RWPE2 (cell line): Measurements from ENCODE around the gene SLC9C1.

ENCODE experiments used
- ATAC-seq: fragments of 200-7000 bp; cut with Tn5 transposase; 3 replicates; pipeline ENCODE4 v1.9.1; 2021; ENCODE audit warnings: low read depth
- DNase-seq: peaks from one replicate; pipeline ENCODE4 v3.0.0-alpha.2; 2020; ENCODE audit warnings: low spot score
- H3K27ac ChIP-seq: fragments of 450-650 bp; 2 replicates; pipeline ENCODE4 v1.5.1; 2017; ENCODE audit warnings: mild to moderate bottlenecking; ENCODE audit not compliant: poor library complexity, severe bottlenecking
- H3K27me3 ChIP-seq: fragments of 250-450 bp; sonication (Bioruptor Pico); 2 replicates; pipeline ENCODE4 v1.5.1; 2021; ENCODE audit warnings: mild to moderate bottlenecking, moderate library complexity; ENCODE audit not compliant: insufficient read depth, poor library complexity, severe bottlenecking
- H3K36me3 ChIP-seq: fragments of 250-450 bp; sonication (Bioruptor Pico); 2 replicates; pipeline ENCODE4 v1.5.1; 2020; ENCODE audit warnings: low read depth, mild to moderate bottlenecking, moderate library complexity
- H3K4me1 ChIP-seq: fragments of 250-450 bp; sonication (Bioruptor Pico); 2 replicates; pipeline ENCODE4 v1.5.1; 2021; ENCODE audit warnings: mild to moderate bottlenecking, moderate library complexity; ENCODE audit not compliant: insufficient read depth, poor library complexity, severe bottlenecking
- H3K4me3 ChIP-seq: fragments of 250-450 bp; sonication (Bioruptor Pico); 2 replicates; pipeline ENCODE4 v1.5.1; 2021; ENCODE audit warnings: mild to moderate bottlenecking, moderate library complexity; ENCODE audit not compliant: severe bottlenecking
- H3K9me3 ChIP-seq: fragments of 250-450 bp; sonication (Bioruptor Pico); 2 replicates; pipeline ENCODE4 v1.5.1; 2021; ENCODE audit warnings: mild to moderate bottlenecking, moderate library complexity; ENCODE audit not compliant: severe bottlenecking
- TF ChIP-seq, protein P1 (sequence below): fragments of 450-650 bp; IDR thresholded peaks from one replicate; pipeline ENCODE4 v1.5.1; 2017; ENCODE audit warnings: mild to moderate bottlenecking, moderate library complexity; ENCODE audit not compliant: poor library complexity, severe bottlenecking

Gene SLC9C1

DNA sequence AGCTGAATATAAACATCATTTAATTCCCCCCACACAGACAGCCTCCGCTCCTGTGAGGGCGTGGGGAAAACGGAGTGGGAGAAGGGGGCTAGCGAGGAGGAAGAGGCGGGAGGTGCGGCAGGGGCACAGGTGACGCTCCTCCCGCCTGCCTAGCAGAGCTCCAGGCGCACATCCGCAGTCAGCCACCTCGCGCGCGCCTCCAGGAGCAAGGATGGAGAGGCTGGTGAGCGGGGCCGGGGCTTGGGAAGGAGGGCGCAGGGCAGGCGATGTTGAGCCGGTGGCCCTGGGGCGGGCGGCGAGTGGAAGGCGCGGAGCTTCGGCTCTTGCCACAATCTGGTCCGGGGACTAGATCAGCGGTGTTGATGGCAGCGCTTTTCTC lies 39.0 kb upstream of the SLC9C1 start, which contains the start of gene CD200:
TSS of gene CD200 (plus strand) at position 155 of the 379 bp plus-strand sequence. CDS start at position 212, 57 bp downstream.
- H3K9me3 ChIP-seq: no peaks in the 10 kb centered on the region
- no peak within 1 kb of the TSS for H3K27ac ChIP-seq
- DNase-seq: peak; percentile 65
- no peaks in the 10 kb centered on the region for H3K27me3 ChIP-seq
- no peaks in the 10 kb centered on the region for H3K36me3 ChIP-seq
- no peaks in the 10 kb centered on the region for H3K4me1 ChIP-seq
- TF ChIP-seq, protein P1, sequence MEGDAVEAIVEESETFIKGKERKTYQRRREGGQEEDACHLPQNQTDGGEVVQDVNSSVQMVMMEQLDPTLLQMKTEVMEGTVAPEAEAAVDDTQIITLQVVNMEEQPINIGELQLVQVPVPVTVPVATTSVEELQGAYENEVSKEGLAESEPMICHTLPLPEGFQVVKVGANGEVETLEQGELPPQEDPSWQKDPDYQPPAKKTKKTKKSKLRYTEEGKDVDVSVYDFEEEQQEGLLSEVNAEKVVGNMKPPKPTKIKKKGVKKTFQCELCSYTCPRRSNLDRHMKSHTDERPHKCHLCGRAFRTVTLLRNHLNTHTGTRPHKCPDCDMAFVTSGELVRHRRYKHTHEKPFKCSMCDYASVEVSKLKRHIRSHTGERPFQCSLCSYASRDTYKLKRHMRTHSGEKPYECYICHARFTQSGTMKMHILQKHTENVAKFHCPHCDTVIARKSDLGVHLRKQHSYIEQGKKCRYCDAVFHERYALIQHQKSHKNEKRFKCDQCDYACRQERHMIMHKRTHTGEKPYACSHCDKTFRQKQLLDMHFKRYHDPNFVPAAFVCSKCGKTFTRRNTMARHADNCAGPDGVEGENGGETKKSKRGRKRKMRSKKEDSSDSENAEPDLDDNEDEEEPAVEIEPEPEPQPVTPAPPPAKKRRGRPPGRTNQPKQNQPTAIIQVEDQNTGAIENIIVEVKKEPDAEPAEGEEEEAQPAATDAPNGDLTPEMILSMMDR: no peak
- H3K4me3 ChIP-seq: peak within 1 kb of the TSS; percentile 31
- ATAC-seq: peak; percentile 92

DNA sequence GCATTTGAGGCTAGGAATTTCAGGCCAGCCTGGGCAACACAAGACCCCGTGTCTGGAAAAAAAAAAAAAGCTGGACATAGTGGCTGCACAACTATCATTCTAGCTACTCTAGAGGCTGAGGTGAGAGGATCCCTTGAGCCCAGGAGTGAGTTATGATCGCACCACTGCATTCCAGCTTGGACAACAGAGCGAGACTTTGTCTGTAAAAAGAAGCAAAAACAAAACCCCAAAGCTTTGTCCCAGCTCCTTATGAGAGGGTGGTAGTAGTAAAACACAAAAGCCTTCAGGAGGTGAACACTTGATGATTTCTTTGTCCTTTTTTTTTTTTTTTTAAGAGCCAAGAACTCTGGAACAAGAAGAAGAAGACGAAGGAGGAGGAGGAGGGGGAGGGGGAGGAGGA lies 37.8 kb upstream of the SLC9C1 start:
- ATAC-seq: no peak
- H3K27me3 ChIP-seq: no peaks in the 10 kb centered on the region
- H3K27ac ChIP-seq: no peak overlapping the region
- no peaks in the 10 kb centered on the region for H3K36me3 ChIP-seq
- TF ChIP-seq, protein P1: no peak
- H3K4me1 ChIP-seq: no peaks in the 10 kb centered on the region
- no peak overlapping the region for H3K4me3 ChIP-seq
- DNase-seq: no peak
- no peaks in the 10 kb centered on the region for H3K9me3 ChIP-seq

DNA sequence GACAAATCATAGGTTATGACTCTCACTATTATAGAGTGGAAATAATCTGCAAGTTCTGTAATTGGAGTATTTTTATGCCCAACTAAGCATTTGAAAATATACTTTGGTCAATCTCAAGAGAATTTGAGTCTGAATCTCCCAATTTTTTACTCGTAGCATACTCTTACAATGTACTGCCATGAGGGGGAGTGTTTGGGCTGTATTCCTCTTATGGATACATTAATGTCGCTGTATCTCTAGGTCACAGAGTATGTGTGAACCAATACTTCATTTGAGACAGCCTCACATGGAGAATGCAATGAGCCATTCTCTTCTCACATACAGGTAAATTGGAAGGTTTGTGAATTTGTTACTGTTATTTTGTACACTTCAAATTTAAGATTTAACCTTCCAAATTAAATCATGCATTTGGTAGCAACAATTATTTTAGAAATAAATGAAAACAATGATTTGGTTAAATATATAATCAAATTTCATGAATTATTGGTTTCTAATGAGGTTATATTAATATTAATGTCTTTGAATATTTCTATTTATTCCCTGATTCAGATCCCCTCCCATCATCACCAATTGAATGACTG lies 33.4 kb upstream of the SLC9C1 start:
- Histone ChIP-seq H3K27me3 (no peaks in the 10 kb centered on the region), H3K4me3 (no peak overlapping the region), H3K36me3 (no peaks in the 10 kb centered on the region), H3K27ac (no peak overlapping the region), H3K9me3 (no peaks in the 10 kb centered on the region), H3K4me1 (no peaks in the 10 kb centered on the region)
- ATAC-seq: peak; percentile 97
- DNase-seq: no peak
- TF ChIP-seq, protein P1: peak; percentile 84

DNA sequence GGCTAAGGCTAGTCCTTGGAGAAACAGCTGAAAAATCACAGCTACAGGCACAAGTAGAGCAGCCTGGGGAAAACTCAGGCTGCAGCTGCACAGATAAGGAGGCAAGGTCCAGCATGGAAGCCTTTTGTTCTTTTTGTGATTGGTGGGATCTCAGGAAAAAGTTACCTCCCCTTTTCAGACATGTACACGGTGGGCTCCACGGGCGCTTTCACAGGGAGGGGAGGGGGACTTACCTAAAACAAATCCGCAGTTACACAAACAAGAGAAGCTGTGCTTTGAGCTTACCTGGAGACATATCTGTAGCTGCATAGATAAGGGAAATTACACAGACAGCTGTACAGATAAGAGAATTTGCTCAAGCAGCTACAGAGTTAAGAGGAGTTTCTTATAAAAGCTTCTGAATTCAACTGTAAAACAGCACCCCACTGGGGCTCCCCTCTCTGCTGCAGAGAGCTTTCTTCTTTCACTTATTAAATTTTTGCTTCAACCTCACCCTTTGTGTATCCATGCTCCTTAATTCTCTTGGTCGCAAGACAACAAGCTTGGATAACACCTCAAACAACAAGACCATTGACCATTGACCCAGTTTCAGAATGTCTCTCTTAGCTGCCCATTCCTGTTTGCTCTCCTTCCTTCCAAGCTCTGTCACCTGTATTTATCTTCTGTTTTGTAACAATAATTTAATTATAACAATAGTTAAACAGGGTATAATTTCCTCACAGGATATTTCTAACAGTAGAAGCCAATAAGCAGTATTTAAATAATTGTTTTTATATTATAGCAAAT lies 28.0 kb upstream of the SLC9C1 start:
- Histone ChIP-seq H3K36me3 (no peaks in the 10 kb centered on the region), H3K4me3 (no peak overlapping the region), H3K4me1 (peaks cover 18% of the 10 kb centered on the region), H3K27me3 (no peaks in the 10 kb centered on the region), H3K27ac (no peak overlapping the region), H3K9me3 (no peaks in the 10 kb centered on the region)
- TF ChIP-seq, protein P1: no peak
- no peak for ATAC-seq
- DNase-seq: no peak

DNA sequence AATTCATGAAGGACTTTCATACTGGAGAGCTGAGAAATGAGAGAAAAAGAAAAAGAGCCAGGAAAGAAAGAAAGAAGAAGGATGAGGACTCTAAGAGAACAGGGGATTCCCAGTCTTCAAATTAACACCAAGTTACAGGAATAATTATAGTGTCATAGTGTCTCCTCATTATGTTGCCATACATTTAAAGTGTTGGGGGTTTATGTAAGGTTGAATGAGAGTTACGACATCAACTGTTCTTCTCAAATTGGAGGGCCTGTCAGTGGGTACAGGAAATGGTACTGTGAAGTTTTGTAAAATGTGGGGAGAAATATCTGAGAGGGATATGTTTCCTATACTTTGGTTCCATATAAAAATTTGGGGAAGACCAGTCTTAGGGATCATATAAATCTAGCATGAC lies 26.7 kb upstream of the SLC9C1 start:
- Histone ChIP-seq H3K4me1 (peaks cover 23% of the 10 kb centered on the region), H3K27ac (no peak overlapping the region), H3K36me3 (no peaks in the 10 kb centered on the region), H3K9me3 (no peaks in the 10 kb centered on the region), H3K4me3 (no peak overlapping the region), H3K27me3 (no peaks in the 10 kb centered on the region)
- TF ChIP-seq, protein P1: no peak
- DNase-seq: no peak
- no peak for ATAC-seq
